Mucosa of descending colon (tissue), 3 donors: ENCODE data around the gene LIPE. TPM values are rescaled to one million over a fixed set of nuclear protein-coding genes. Genes with fewer than 3 reads are reported as not detected.

Experiments
- ATAC-seq: fragments of 200-7000 bp; cut with Tn5 transposase; one replicate; pipeline ENCODE4 v1.9.1; 2020; ENCODE audit warnings: mild to moderate bottlenecking, moderate library complexity
- DNase-seq, 3 donors: peaks; one replicate each; pipeline ENCODE4 v3.0.0-alpha.2; 2020
- H3K36me3 ChIP-seq: fragments of 200-600 bp; one replicate; pipeline ENCODE4 v1.8.0; 2021; ENCODE audit warnings: low read depth, mild to moderate bottlenecking
- H3K4me1 ChIP-seq: fragments of 200-600 bp; one replicate; pipeline ENCODE4 v1.8.0; 2021; ENCODE audit warnings: low read depth, mild to moderate bottlenecking
- H3K4me3 ChIP-seq: fragments of 200-600 bp; one replicate; pipeline ENCODE4 v1.8.0; 2021; ENCODE audit warnings: mild to moderate bottlenecking
- H3K9me3 ChIP-seq: fragments of 200-600 bp; one replicate; pipeline ENCODE4 v1.8.0; 2021; ENCODE audit warnings: mild to moderate bottlenecking
- CTCF ChIP-seq: fragments of 200-600 bp; IDR thresholded peaks from one replicate; pipeline ENCODE4 v1.8.0; 2022; ENCODE audit warnings: antibody characterized with exemption, mild to moderate bottlenecking
- intact Hi-C, 2 donors: fragments of 100-400 bp; cut with DNase I in 1 of 2; cut with micrococcal nuclease in 1 of 2; formaldehyde crosslinking; loops; one replicate each; pipeline versions ENCODE4 v1.11.0 to v1.11.1; 2022; cut with DNase I, micrococcal nuclease
- total RNA-seq, 3 donors: library from RNA; stranded (reverse); fragmentation: NEBNext Ultra II Directional in 2 of 3; extraction: Animal tissue kit (Norgen Biotek cat#: 25700) in 2 of 3; gene quantifications; one replicate each; pipeline versions ENCODE4 v1.2.1 to v1.2.4, GENCODE V29; 2021 to 2023
- donor health status: DM: no; HTN: no; CAD: no; lungs with moderate emphysema.
- donor health status: DM: no; HTN: no; CAD: no.
- donor health status: DM: no; HTN: yes; CAD: no.

Gene LIPE
- total RNA-seq, 3 donors from 2014 or later = 7.9 to 11.7 (median 10.0) TPM

GRCh38 chr19:42471554-42472249, 44.5 kb upstream of the LIPE start:
- peaks cover 3% of the 10 kb centered on the region for H3K4me1 ChIP-seq
- no peak for TF ChIP-seq CTCF
- no peaks in the 10 kb centered on the region for H3K9me3 ChIP-seq
- DNase-seq (peak in 1 of 3 donors; percentile 52), ATAC-seq (peak; percentile 53)
- H3K4me3 ChIP-seq = no peak overlapping the region
- intact Hi-C loops = no loop called here
- H3K36me3 ChIP-seq = no peaks in the 10 kb centered on the region

GRCh38 chr19:42469311-42470235, 42.4 kb upstream of the LIPE start:
- no peaks in the 10 kb centered on the region for H3K36me3 ChIP-seq
- intact Hi-C loops = no loop called here
- H3K9me3 ChIP-seq = no peaks in the 10 kb centered on the region
- no peak overlapping the region for H3K4me3 ChIP-seq
- no peak for TF ChIP-seq CTCF
- H3K4me1 ChIP-seq = peaks cover 9% of the 10 kb centered on the region
- no peak for DNase-seq
- ATAC-seq = no peak

- intact Hi-C loops = no loop called here
- Histone ChIP-seq H3K4me1 (peaks cover 9% of the 10 kb centered on the region), H3K4me3 (no peak overlapping the region), H3K9me3 (no peaks in the 10 kb centered on the region), H3K36me3 (no peaks in the 10 kb centered on the region)
- ATAC-seq (peak; percentile 83), DNase-seq (peak; percentile 53 to 59 (median 58))
- TF ChIP-seq CTCF = no peak
Observed at GRCh38 chr19:42468273-42468796, 41.1 kb upstream of the LIPE start.

- intact Hi-C loops = no loop called here
- ATAC-seq (peak; percentile 76), DNase-seq (peak in 1 of 3 donors; percentile 42)
- no peak overlapping the region for H3K4me3 ChIP-seq
- no peaks in the 10 kb centered on the region for H3K36me3 ChIP-seq
- H3K9me3 ChIP-seq = no peaks in the 10 kb centered on the region
- H3K4me1 ChIP-seq = peaks cover 13% of the 10 kb centered on the region
- no peak for TF ChIP-seq CTCF
Observed at GRCh38 chr19:42467183-42467760, 40.1 kb upstream of the LIPE start.

GRCh38 chr19:42466521-42467182, 39.5 kb upstream of the LIPE start:
- H3K36me3 ChIP-seq = no peaks in the 10 kb centered on the region
- peaks cover 13% of the 10 kb centered on the region for H3K4me1 ChIP-seq
- no peak overlapping the region for H3K4me3 ChIP-seq
- no peak for DNase-seq
- TF ChIP-seq CTCF = no peak
- no peak for ATAC-seq
- intact Hi-C loops = no loop called here
- no peaks in the 10 kb centered on the region for H3K9me3 ChIP-seq
